ENCODE data around the gene GPR108. TPM values are rescaled to one million over a fixed set of nuclear protein-coding genes. Genes with fewer than 3 reads are reported as not detected.

Gene GPR108
- total RNA-seq, 1 donor from 2014 or later = 55.4 TPM

GRCh38 chr19:6737873-6738786 is 750 bp upstream of the GPR108 start:
- DNase-seq (ENCODE audit: low spot score) = no peak

GRCh38 chr19:6736917-6737283 is 480 bp downstream of the GPR108 start:
- DNase-seq (ENCODE audit: low spot score) = no peak

- DNase-seq (ENCODE audit: low spot score) = no peak
These were observed 1.0 kb downstream of the GPR108 start for GRCh38 chr19:6736169-6736916.

- DNase-seq (ENCODE audit: low spot score) = no peak
These were observed 2.0 kb downstream of the GPR108 start for GRCh38 chr19:6735181-6735911.

- DNase-seq (ENCODE audit: low spot score) = no peak
These were observed 3.2 kb downstream of the GPR108 start for GRCh38 chr19:6734096-6734696.

GRCh38 chr19:6733338-6734095 is 3.9 kb downstream of the GPR108 start:
- DNase-seq (ENCODE audit: low spot score) = no peak

GRCh38 chr19:6732803-6733337 is 4.5 kb downstream of the GPR108 start:
- no peak for DNase-seq (ENCODE audit: low spot score)

- DNase-seq (ENCODE audit: low spot score) = no peak
These were observed 5.6 kb downstream of the GPR108 start for GRCh38 chr19:6731822-6732221.

- DNase-seq (ENCODE audit: low spot score) = no peak
These were observed 6.3 kb downstream of the GPR108 start for GRCh38 chr19:6730941-6731670.

- no peak for DNase-seq (ENCODE audit: low spot score)
These were observed 7.1 kb downstream of the GPR108 start for GRCh38 chr19:6730153-6730804.

- DNase-seq (ENCODE audit: low spot score) = no peak
These were observed 7.7 kb downstream of the GPR108 start for GRCh38 chr19:6729573-6730152.

- DNase-seq (ENCODE audit: low spot score) = no peak
These were observed 9.0 kb downstream of the GPR108 start for GRCh38 chr19:6728346-6728745.

GRCh38 chr19:6725513-6726231 is 11.7 kb downstream of the GPR108 start:
- DNase-seq (ENCODE audit: low spot score) = no peak

GRCh38 chr19:6724631-6725492 is 12.5 kb downstream of the GPR108 start:
- DNase-seq (ENCODE audit: low spot score) = no peak

- no peak for DNase-seq (ENCODE audit: low spot score)
These were observed 13.6 kb downstream of the GPR108 start for GRCh38 chr19:6723738-6724137.

GRCh38 chr19:6723108-6723618 is 14.2 kb downstream of the GPR108 start:
- DNase-seq (ENCODE audit: low spot score) = no peak

- DNase-seq (ENCODE audit: low spot score) = no peak
These were observed 15.6 kb downstream of the GPR108 start for GRCh38 chr19:6721773-6722172.
